Activated T-helper 1 cell treated with anti-CD3 and anti-CD28 coated beads, Interleukin-2, amount 50 U/mL, for 16 hours (primary cell): Measurements from ENCODE around the gene MYCBP.
"Not testable (repeated sequence)": the region's sequence is repeated elsewhere in the genome, so short reads cannot be mapped to it uniquely, and the experiment has no call there.

Experiments used
- DNase-seq, 2 donors: peaks; one replicate each; pipeline ENCODE4 v3.0.0-alpha.2; 2020; ENCODE audit warnings: low read depth in 1 of 2, low spot score in 1 of 2

The MYCBP gene, protein sequence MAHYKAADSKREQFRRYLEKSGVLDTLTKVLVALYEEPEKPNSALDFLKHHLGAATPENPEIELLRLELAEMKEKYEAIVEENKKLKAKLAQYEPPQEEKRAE

GRCh38 chr1:38873027-38873969 is at the start of gene MYCBP:
Gene MYCBP (minus strand): TSS chr1:38873348. CDS start chr1:38873305, 43 bp downstream.
- DNase-seq, result peak; percentile 94 to 97

DNA sequence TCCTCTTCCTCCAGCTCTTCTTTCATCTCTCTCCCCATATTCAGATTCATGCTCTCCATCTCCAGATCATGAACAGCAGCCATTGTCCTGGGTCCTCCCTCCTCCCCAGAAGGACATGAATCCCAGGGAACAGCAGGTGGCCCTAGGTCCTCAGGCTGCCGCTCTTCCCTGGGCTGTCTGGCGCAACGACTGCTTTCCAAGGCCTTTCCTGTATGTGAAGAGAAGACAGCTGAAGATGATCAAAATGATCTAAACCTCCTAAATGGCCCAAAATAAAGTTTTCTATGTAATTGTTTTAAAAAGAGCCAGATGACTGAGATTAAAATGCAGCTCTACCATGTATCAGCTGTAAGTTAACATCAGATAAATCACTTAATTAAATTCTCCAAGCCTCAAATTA is 46.0 kb upstream of the MYCBP start:
- DNase-seq, result no peak

- DNase-seq, result no peak
Measured at GRCh38 chr1:38918568-38918967, 45.4 kb upstream of the MYCBP start.

DNA sequence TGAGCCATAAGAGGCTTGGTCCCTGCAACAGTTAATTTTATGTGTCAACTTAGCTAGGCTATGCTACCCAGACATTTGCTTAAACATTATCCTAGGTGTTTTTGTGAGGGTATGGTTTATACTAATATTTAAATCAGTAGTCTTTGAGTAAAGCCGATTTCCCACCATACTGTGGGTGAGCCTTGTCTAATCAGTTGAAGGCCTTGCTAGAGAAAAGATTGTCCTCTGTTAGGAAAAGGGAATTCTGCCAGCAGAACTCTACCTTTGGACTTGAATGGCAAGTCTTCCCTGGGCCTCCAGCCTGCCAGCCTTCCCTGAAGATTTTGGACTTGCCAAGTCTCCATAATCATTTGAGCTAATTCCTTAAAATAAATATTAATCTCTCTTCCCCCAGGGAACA is 44.6 kb upstream of the MYCBP start:
- no peak for DNase-seq

DNA sequence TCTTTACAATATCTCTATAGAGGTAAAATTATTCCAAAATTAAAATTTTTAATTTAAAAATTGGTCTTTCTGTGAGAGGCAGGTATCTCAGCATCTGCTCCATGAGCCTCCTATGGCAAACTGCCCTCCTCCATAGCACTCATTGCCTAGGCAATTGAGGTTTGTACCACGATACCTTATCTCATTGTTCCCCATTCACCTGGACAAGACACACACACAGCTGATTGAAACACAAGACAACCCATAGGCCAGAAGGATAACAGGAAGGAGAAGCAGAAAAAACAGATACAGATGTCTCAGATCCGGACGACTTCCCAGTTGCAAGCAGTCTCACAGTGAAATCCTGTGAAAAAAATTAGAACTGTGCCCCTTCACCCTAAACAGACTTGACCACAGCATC is 44.2 kb upstream of the MYCBP start:
- DNase-seq, result no peak

DNA sequence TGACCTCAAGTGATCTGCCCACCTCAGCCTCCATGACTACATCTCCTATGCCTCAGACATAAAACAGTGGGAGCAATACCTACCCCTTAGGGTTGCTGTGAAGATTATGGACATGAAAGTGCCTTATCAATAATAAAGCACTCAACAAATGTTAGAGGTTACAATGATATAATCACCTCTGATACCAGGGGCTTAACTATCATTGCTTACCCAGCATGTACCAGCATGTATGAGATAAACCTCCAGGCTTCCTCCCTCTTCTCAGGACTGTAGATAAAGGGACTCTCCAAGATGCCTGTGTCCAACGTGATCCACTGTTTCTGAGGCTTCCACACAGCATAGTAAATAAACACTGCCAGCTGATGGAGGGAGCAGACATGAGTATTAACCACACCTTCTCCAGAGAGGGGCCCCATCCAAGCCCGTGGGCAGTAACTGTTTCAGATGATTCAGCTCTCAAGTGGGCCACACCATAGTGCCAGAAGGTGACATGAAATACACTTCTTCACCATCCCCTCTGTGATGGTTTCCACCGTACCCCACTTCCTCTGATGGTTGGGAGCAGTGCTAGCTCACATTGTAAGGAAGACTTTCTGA is 42.3 kb upstream of the MYCBP start:
- DNase-seq, result no peak

GRCh38 chr1:38914908-38915307 is 41.8 kb upstream of the MYCBP start:
- not testable (repeated sequence) for DNase-seq

DNA sequence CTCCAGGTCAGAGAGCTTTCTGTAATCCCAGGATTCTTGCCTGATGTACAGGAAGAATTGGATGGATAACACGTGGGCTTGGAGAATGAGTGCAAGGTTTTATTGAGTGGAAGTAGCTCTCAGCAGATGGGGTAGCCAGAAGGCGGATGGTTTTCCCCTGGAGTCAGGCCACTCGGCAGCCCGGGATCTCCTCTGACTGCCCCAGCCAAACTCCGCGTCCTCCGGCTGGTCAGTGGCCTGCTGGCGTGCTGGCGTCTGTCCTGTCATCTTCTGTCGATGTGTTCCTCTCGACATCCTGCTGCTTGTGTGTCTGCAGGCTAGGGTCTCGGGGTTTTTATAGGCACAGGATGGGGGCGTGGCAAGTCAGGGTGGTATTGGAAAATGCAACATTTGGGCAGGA is 35.7 kb upstream of the MYCBP start:
- DNase-seq, result no peak

DNA sequence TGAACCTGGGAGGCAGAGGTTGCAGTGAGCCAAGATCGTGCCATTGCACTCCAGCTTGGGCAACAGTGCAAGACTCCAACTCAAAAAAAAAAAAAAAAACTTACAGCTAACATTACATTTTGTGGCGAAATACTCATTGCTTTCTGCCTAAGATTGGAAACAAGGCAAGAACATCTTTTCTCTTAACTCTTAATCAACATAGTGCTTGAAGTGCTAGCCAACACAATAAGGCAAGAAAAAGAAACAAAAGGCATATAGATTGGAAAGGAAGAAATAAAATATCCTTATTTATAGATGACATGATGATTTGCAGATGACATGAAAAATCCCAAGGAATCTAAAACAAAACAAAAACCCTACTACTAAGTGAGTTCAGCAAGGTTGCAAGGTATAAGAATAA is 32.8 kb upstream of the MYCBP start:
- DNase-seq, result no peak

GRCh38 chr1:38899560-38899959 is 26.4 kb upstream of the MYCBP start:
- DNase-seq, result no peak

DNA sequence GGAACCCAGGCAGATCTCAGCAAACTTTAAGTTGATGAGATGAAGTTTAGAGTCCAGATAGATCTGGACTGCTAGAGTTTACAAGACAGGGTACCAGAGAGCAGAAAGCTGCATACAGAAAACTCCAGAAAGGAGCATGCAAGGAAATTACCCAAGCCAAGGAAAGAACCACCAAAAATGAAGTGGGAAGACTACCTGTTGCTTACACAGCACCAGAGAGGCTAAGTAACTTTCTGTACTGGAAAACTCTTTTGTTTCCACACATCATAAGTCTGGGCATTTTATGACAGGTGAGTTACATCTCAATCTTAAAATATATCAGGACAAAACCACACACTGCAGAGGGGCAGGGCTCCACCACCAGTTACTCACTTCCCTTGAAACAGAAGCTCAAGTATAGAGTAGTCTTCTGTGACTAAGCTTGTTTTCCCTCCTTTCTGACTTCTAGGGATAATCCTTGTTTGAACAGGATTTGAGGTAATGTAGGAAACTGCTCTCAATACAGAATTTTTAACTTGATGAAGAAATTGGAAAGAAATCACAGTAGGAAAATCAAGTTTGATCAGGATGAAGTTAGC is 25.6 kb upstream of the MYCBP start:
- no peak for DNase-seq

- DNase-seq, result no peak
Measured at GRCh38 chr1:38896169-38896568, 23.0 kb upstream of the MYCBP start.

DNA sequence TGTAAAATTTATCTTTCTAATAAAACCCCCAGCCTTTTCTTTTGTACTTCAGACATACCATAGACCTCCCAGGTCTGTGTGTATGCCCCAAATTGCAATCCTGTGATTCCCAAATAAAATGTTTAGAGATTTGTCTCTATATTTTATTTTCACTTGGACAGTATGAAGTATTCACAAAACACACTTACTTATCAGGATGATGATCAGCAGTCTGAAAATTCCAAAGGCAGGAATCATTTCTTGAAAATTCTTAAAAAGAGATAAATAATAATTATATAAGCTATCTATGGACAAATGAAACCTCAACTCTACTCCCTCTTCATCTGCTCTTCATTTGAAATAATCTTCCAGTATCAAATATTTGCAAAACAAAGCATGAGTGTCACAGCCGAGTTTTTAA is 19.8 kb upstream of the MYCBP start:
- DNase-seq, result no peak

DNA sequence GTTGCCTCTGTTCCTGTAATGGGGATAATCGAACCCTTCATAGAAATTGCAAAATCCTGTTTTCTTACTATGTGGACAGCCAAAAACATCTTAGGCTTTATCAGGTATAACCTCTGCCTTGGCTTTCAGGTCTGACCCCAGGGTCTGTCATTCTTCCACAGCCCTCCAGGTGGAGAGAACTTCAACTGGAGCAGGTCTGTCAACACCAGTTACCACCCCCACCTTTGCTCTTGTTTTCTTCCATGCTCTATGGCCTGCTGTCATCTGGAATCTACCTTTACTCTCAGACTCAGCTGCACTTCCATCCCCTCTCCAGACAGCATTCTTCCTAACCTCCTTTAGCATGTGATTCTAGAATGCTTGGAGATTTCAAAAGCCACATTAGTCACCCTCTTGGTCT is 18.6 kb upstream of the MYCBP start:
- DNase-seq, result no peak

- no peak for DNase-seq
Measured at GRCh38 chr1:38889589-38889988, 16.4 kb upstream of the MYCBP start.

- DNase-seq, result no peak
Measured at GRCh38 chr1:38888423-38889333, 15.5 kb upstream of the MYCBP start.

DNA sequence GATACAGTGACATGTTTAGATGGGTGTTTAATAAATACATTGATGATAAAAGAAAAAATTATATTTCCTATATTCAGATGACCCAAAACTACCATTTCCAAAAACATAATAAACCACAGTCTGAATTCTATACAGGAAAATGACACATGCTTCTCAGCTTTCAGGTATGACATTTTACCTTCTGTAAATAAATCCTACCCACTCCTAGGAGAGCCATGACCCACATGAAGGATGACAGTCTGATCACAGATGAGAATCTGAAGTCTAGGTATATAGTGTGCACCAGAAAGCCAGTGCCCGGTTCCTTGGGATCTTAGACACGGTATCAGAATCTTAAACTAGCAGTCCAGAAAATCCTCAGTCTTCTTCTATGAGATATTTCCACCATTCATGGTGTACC is 11.9 kb upstream of the MYCBP start:
- no peak for DNase-seq

GRCh38 chr1:38881487-38881886 is 8.3 kb upstream of the MYCBP start, which contains the start of gene GJA9:
Gene GJA9 (minus strand): TSS chr1:38881587. CDS start chr1:38876098, 5,489 bp downstream.
- no peak for DNase-seq

DNA sequence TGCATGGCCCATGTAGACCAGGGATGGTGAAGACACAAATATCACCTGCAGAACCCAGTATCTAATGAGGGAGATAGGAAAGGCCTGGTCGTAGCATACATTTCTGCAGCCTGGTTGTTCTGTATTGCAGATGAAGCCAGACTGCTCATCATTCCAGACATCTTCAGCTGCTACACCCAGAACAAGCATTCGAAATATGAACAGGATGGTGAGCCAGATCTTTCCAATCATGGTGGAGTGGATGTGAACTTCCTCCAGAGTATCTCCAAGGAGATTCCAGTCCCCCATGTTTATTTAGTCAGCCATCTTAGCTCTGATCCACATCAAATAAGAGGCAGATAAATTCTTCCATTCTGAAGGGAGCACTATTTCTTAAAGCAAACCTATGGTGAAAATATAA is 2.7 kb upstream of the MYCBP start:
- no peak for DNase-seq

GRCh38 chr1:38872401-38873026 is 634 bp downstream of the MYCBP start:
- peak; percentile 4 to 6 for DNase-seq
